A549 (cell line): Measurements from ENCODE around the gene FAM3B.

Experiments used
- BCL3 ChIP-seq: fragments of >200 bp; sonication (Bioruptor Twin); formaldehyde crosslinking; IDR thresholded peaks from 3 replicates; pipeline ENCODE4 v1.6.1; 2016
- CBX2 ChIP-seq: fragments of 200-600 bp; sonication (generic); IDR thresholded peaks from 2 replicates; pipeline ENCODE4 v1.6.1; 2016; ENCODE audit warnings: low read depth, mild to moderate bottlenecking, borderline replicate concordance
- CEBPB ChIP-seq, 2 experiments: fragments of >200 bp in 1 of 2; sonication (Bioruptor Twin) in 1 of 2; formaldehyde crosslinking in 1 of 2; IDR thresholded peaks; 2 replicates each; pipeline ENCODE4 v1.6.1; 2012 to 2016
- CHD2 ChIP-seq: fragments of 150-350 bp; IDR thresholded peaks from 2 replicates; pipeline ENCODE4 v1.6.1; 2014; ENCODE audit warnings: low read length; ENCODE audit not compliant: partially characterized antibody
- CHD4 ChIP-seq: fragments of 200-600 bp; sonication (generic); IDR thresholded peaks from 2 replicates; pipeline ENCODE4 v1.6.1; 2016; ENCODE audit warnings: antibody characterized with exemption, mild to moderate bottlenecking, borderline replicate concordance
- CTCF ChIP-seq: fragments of >200 bp; sonication (Bioruptor Twin); formaldehyde crosslinking; IDR thresholded peaks from 3 replicates; pipeline ENCODE4 v1.5.1; 2016
- JUN ChIP-seq, 2 experiments: fragments of >200 bp; sonication (Bioruptor Twin); formaldehyde crosslinking; IDR thresholded peaks; 2 replicates in 1 of 2; 3 replicates in 1 of 2; pipeline ENCODE4 v1.6.1; 2016 to 2017
- KDM1A ChIP-seq: fragments of 200-600 bp; sonication (generic); IDR thresholded peaks from 2 replicates; pipeline ENCODE4 v1.6.1; 2016; ENCODE audit warnings: low read depth, mild to moderate bottlenecking
- MAFK ChIP-seq: fragments of 450-650 bp; IDR thresholded peaks from 2 replicates; pipeline ENCODE4 v1.6.1; 2014; ENCODE audit not compliant: partially characterized antibody
- MYC ChIP-seq: IDR thresholded peaks from 2 replicates; pipeline ENCODE4 v1.6.1; 2012; ENCODE audit warnings: mild to moderate bottlenecking, inconsistent platforms, low read length, improper control_type of control experiment, borderline replicate concordance
- NFE2L2 ChIP-seq: fragments of 150-350 bp; conservative IDR thresholded peaks from 2 replicates; pipeline ENCODE4 v1.6.1; 2014; ENCODE audit warnings: low read length
- POLR2A ChIP-seq: IDR thresholded peaks from 2 replicates; pipeline ENCODE4 v1.6.1; 2012; ENCODE audit warnings: mild to moderate bottlenecking, low read length
- RCOR1 ChIP-seq: fragments of 150-350 bp; IDR thresholded peaks from 2 replicates; pipeline ENCODE4 v1.6.1; 2014; ENCODE audit warnings: antibody characterized with exemption, low read length, low read depth

GRCh38 chr21:41398251-41398650 lies 81.7 kb downstream of the FAM3B start:
- no peak for TF ChIP-seq CTCF
- no peak for TF ChIP-seq MYC
- no peak for TF ChIP-seq POLR2A
- TF ChIP-seq CBX2, result no peak
- TF ChIP-seq CHD4, result no peak
- no peak for TF ChIP-seq JUN (IDR thresholded peaks at IDR 0.05)
- no peak for TF ChIP-seq CEBPB (IDR thresholded peaks at IDR 0.05)
- no peak for TF ChIP-seq KDM1A
- no peak for TF ChIP-seq CHD2
- TF ChIP-seq MAFK, result no peak
- no peak for TF ChIP-seq BCL3
- no peak for TF ChIP-seq NFE2L2
- TF ChIP-seq RCOR1, result no peak
